Right ventricle myocardium inferior (tissue), 1 donor: ENCODE data around the gene OGFR. TPM values are rescaled to one million over a fixed set of nuclear protein-coding genes. Genes with fewer than 3 reads are reported as not detected.
A peak's percentile ranks its signal among the peaks of the same experiment; 100 is the strongest.

Experiments
- ATAC-seq: fragments of 200-7000 bp; cut with Tn5 transposase; one replicate; pipeline ENCODE4 v1.9.1; 2020; ENCODE audit warnings: mild to moderate bottlenecking, moderate library complexity
- DNase-seq: peaks from one replicate; pipeline ENCODE4 v3.0.0; 2021; ENCODE audit errors: missing footprints
- intact Hi-C: fragments of 100-400 bp; cut with DNase I; formaldehyde crosslinking; loops from one replicate; pipeline ENCODE4 v1.11.0; 2022
- total RNA-seq: library from RNA; stranded (reverse); fragmentation: NEBNext Ultra II Directional; extraction: Animal tissue kit (Norgen Biotek cat#: 25700); gene quantifications from one replicate; pipeline ENCODE4 v1.2.1, GENCODE V29; 2021
- donor health status: DM: no; HTN: yes; CAD: no; lungs with severe emphysema.

The OGFR gene
- total RNA-seq, 1 donor from 2014 or later = 22.5 TPM

GRCh38 chr20:62860924-62861691, 56.5 kb downstream of the OGFR start:
- ATAC-seq (no peak), DNase-seq (no peak)
- intact Hi-C loops = no loop called here

- DNase-seq (peak; percentile 96), ATAC-seq (peak; percentile 98)
- intact Hi-C loops = no loop called here
These were observed 57.2 kb downstream of the OGFR start, which contains the start of gene TCFL5 for GRCh38 chr20:62861726-62862336. Gene TCFL5, minus strand, starts transcription at chr20:62861822. Its CDS starts 152 bp downstream, at chr20:62861670.

Other genes starting within 250 kb of the OGFR start
- 15.5 TPM for gene SLCO4A1, start 162.3 kb upstream of the OGFR start, total RNA-seq
- gene NTSR1, start 96.0 kb upstream of the OGFR start, total RNA-seq = not detected
- gene MRGBP, start 8.4 kb upstream of the OGFR start, total RNA-seq = 10.0 TPM
- 5.5 TPM for gene COL9A3, start 12.2 kb downstream of the OGFR start, total RNA-seq
- 6.0 TPM for gene TCFL5, start 57.0 kb downstream of the OGFR start, total RNA-seq
- gene DIDO1, start 121.7 kb downstream of the OGFR start, total RNA-seq = 33.5 TPM
- 16.1 TPM for gene GID8, start 133.3 kb downstream of the OGFR start, total RNA-seq
- gene SLC17A9, start 147.9 kb downstream of the OGFR start, total RNA-seq = 0.41 TPM
- gene BHLHE23, start 202.1 kb downstream of the OGFR start, total RNA-seq = not detected